Measurements from ENCODE around the gene HTR1E.

- no peak for TF ChIP-seq POLR2AphosphoS5 (IDR thresholded peaks at IDR 0.05; ENCODE audit: low read depth, low read length)
- TF ChIP-seq POLR2A (IDR thresholded peaks at IDR 0.05; ENCODE audit: low read depth, low read length), result no peak
- TF ChIP-seq TAF1 (IDR thresholded peaks at IDR 0.05; ENCODE audit: low read depth, low read length), result no peak
Observed at GRCh38 chr6:87029711-87030314, 92.5 kb downstream of the HTR1E start.

Data from GM12891 (cell line).